ENCODE measurements around the gene SDK1.
"Not testable (repeated sequence)": the region's sequence is repeated elsewhere in the genome, so short reads cannot be mapped to it uniquely, and the experiment has no call there.

Gene SDK1

DNA sequence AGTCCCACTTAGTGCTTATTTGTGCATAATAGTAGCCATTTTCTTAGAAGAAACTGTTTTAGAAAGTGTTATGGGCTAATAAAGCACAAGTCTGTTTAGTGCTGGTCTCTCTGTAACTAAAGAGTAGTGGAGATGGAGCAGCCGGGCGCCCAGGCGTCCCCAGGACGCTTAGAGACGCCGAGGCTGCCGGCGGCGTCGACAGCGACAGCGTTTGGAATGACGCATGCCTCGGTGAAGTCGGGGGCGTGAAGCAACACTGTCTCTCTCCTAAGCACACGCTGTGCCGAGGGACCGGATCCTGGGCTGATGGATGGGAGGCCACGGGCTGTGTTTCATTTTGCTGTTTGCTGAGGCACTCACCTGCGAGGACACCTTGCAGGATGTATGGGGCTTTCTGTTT, 792.4 kb downstream of the SDK1 start:
- DNase-seq (ENCODE audit: low read depth), result no peak
- no peak overlapping the region for H3K4me3 ChIP-seq (ENCODE audit: low read depth, low read length)
- TF ChIP-seq, protein P1, sequence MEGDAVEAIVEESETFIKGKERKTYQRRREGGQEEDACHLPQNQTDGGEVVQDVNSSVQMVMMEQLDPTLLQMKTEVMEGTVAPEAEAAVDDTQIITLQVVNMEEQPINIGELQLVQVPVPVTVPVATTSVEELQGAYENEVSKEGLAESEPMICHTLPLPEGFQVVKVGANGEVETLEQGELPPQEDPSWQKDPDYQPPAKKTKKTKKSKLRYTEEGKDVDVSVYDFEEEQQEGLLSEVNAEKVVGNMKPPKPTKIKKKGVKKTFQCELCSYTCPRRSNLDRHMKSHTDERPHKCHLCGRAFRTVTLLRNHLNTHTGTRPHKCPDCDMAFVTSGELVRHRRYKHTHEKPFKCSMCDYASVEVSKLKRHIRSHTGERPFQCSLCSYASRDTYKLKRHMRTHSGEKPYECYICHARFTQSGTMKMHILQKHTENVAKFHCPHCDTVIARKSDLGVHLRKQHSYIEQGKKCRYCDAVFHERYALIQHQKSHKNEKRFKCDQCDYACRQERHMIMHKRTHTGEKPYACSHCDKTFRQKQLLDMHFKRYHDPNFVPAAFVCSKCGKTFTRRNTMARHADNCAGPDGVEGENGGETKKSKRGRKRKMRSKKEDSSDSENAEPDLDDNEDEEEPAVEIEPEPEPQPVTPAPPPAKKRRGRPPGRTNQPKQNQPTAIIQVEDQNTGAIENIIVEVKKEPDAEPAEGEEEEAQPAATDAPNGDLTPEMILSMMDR (IDR thresholded peaks at IDR 0.05; ENCODE audit: low read depth, low read length, missing control alignments), result no peak

DNA sequence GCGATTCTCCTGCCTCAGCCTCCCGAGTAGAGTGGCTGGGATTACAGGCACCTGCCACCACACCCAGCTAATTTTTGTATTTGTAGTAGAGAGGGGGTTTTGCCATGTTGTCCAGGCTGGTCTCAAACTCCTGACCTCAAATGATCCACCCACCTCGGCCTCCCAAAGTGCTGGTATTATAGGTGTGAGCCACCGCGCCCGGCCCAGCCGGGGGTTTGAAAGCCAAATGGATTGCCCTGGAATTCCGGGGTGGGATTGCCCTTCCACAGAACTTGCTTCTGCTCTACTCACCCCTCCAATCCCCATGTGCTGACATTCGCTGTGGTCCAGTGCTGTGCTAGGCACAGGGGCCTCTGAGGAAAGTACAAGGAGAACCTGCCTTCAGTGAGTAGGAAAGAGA, 793.1 kb downstream of the SDK1 start:
- not testable (repeated sequence) for DNase-seq (ENCODE audit: low read depth); H3K4me3 ChIP-seq (ENCODE audit: low read depth, low read length)

DNA sequence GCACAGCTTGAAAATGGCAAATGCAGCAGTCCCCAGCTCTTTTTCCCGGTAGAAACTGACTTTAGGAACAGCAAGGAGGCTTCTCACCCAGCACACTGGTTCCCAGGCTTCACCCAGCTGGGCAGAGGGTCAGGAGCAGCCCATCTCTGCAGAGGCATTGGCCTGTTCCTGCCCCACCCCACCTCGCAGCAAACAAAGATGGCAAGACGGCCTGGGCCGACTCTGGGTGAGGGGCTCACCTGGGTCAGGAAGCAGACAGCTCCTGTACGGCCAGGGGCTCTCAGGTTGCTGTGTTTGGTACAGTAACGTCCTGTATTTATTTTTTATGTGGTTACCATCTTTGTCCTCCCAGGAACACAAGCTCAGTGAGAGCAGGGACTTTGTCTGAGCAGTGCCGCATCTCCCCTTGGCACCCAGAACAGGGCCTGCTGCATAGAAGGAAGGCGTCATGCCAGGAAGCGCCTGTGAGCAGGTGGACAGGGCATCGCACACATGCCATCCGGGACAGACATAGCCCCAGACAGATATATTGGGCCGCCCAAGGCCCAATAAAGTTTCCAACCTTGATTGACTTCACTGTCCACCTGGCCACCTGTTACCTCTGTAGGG, 796.1 kb downstream of the SDK1 start:
- TF ChIP-seq, protein P1 (IDR thresholded peaks at IDR 0.05; ENCODE audit: low read depth, low read length, missing control alignments), result no peak
- no peak overlapping the region for H3K4me3 ChIP-seq (ENCODE audit: low read depth, low read length)
- DNase-seq (ENCODE audit: low read depth), result no peak

DNA sequence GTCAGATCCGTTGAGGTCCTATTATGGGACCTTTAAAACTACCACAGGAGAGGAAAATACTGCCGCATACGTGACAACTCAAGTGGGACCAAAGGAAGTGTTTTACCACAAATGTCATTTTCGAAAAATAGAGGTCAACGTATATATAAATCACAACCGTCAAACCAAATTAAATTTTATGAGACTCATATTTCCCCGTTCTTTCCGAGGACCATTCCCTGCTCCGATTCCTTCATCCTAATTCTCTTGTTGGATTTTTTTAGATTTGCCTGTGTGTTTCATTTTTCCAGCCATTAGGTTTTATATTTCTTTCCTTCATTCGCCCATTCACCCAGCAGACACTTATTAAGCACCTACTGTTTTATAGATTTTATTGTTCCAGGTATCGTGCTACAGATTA, 797.1 kb downstream of the SDK1 start:
- TF ChIP-seq, protein P1 (IDR thresholded peaks at IDR 0.05; ENCODE audit: low read depth, low read length, missing control alignments), result no peak
- no peak for DNase-seq (ENCODE audit: low read depth)
- no peak overlapping the region for H3K4me3 ChIP-seq (ENCODE audit: low read depth, low read length)

DNA sequence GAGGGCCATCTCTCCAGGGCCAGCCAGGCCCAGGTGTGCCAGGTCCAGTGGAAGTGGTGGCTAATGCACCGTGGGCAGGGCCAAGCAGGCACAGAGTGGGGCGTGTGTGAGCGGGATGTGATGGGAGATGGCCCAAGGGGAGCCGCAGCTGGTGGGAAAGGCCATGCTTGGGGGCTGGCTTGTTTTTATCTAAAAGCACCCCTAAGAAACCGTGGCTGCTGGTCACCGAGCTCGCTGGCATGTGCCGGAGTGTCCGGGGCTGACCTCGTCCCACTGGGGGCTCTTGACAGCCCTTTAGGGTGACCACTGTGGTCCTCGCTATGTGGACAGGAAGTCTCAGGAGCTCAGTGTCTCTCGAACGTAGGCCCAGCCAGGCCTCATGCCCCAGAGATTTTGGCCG, 798.6 kb downstream of the SDK1 start:
- DNase-seq (ENCODE audit: low read depth), result no peak
- TF ChIP-seq, protein P1 (IDR thresholded peaks at IDR 0.05; ENCODE audit: low read depth, low read length, missing control alignments), result no peak
- H3K4me3 ChIP-seq (ENCODE audit: low read depth, low read length), result no peak overlapping the region

DNA sequence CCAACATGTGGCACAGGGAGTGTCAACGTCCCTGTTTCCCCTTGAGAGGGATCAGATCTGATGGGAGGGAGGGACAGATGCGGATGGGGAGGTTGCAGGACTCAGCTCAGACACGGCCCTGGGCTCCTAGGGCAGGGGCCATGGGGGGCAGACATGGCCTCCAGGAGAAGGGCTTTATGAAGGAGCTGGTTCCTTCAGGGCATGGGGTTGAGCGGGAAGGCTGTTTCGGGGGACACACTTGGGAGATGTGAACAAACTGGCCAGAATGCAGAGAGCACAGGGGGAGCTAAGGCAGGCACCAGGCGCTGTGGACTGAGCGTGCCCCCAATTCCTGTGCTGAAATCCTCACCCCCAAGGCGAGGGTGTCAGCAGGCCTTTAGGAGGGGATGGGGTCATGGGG, 799.1 kb downstream of the SDK1 start:
- TF ChIP-seq, protein P1 (IDR thresholded peaks at IDR 0.05; ENCODE audit: low read depth, low read length, missing control alignments), result no peak
- no peak for DNase-seq (ENCODE audit: low read depth)
- no peak overlapping the region for H3K4me3 ChIP-seq (ENCODE audit: low read depth, low read length)

DNA sequence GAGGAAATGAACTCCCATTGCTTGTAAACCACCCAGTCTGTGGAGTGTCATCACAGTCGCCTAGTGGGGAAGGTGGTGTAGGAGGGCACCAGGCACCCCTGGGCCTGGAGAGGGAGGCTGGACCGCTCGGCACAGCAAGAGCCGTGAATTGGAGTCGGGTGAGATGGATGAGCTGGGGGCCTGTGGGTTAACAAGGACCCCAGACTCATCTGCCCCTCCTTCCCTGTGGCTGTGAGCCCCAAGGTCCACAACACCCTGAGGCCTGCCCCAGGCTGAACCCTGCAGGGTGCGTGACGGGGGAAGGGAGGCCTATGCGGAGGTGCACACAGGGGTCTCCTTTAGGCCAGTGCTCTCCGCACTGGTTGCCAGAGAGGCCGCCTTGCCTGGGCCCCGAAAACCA, 799.6 kb downstream of the SDK1 start:
- no peak for DNase-seq (ENCODE audit: low read depth)
- TF ChIP-seq, protein P1 (IDR thresholded peaks at IDR 0.05; ENCODE audit: low read depth, low read length, missing control alignments), result no peak
- no peak overlapping the region for H3K4me3 ChIP-seq (ENCODE audit: low read depth, low read length)
